DMS153 treated with DMSO at 0.1 percent for 48 hours (cell line): ENCODE measurements around the gene AP3D1.
"Not testable (repeated sequence)": the region's sequence is repeated elsewhere in the genome, so short reads cannot be mapped to it uniquely, and the experiment has no call there.

ENCODE experiments used
- DNase-seq: peaks from one replicate; lab custom pipeline; 2025; ENCODE audit not compliant: unreplicated experiment; lab: John Stamatoyannopoulos, UW

The AP3D1 gene

GRCh38 chr19:2112516-2113320 lies 38.6 kb downstream of the AP3D1 start:
- DNase-seq: no peak

- DNase-seq: no peak
Observed at GRCh38 chr19:2111886-2112285, 39.5 kb downstream of the AP3D1 start.

- no peak for DNase-seq
Observed at GRCh38 chr19:2111425-2111824, 39.9 kb downstream of the AP3D1 start.

- DNase-seq: no peak
Observed at GRCh38 chr19:2110822-2111221, 40.5 kb downstream of the AP3D1 start.

GRCh38 chr19:2109046-2109864 lies 42.1 kb downstream of the AP3D1 start:
- DNase-seq: no peak

- no peak for DNase-seq
Observed at GRCh38 chr19:2108251-2109016, 42.9 kb downstream of the AP3D1 start.

GRCh38 chr19:2103045-2103707 lies 48.2 kb downstream of the AP3D1 start:
- DNase-seq: no peak

GRCh38 chr19:2101417-2102335 lies 49.7 kb downstream of the AP3D1 start:
- DNase-seq: no peak

GRCh38 chr19:2100719-2101061 lies 50.7 kb downstream of the AP3D1 start:
- DNase-seq: no peak

GRCh38 chr19:2099937-2100718 lies 51.2 kb downstream of the AP3D1 start:
- no peak for DNase-seq

GRCh38 chr19:2099054-2099501 lies 52.3 kb downstream of the AP3D1 start:
- DNase-seq: no peak

GRCh38 chr19:2097886-2098327 lies 53.5 kb downstream of the AP3D1 start:
- DNase-seq: no peak

- DNase-seq: no peak
Observed at GRCh38 chr19:2097203-2097885, 54.0 kb downstream of the AP3D1 start.

- peak; percentile 70 for DNase-seq
Observed at GRCh38 chr19:2096480-2097202, 54.7 kb downstream of the AP3D1 start, which contains the start of gene IZUMO4. IZUMO4 (plus strand) TSS chr19:2096915; CDS start chr19:2096946, 31 bp downstream.

- DNase-seq: peak; percentile 37
Observed at GRCh38 chr19:2096034-2096479, 55.3 kb downstream of the AP3D1 start, which contains the start of gene MOB3A. MOB3A (minus strand) TSS chr19:2096326; CDS start chr19:2078560, 17,766 bp downstream.

GRCh38 chr19:2091926-2092525 lies 59.3 kb downstream of the AP3D1 start:
- DNase-seq: not testable (repeated sequence)

GRCh38 chr19:2089727-2090053 lies 61.7 kb downstream of the AP3D1 start:
- no peak for DNase-seq
